Osteocyte (in vitro differentiated cells): Measurements from ENCODE around the gene CKB. TPM values are rescaled to one million over a fixed set of nuclear protein-coding genes. Genes with fewer than 3 reads are reported as not detected.

ENCODE experiments used
- DNase-seq: peaks from one replicate; pipeline ENCODE4 v3.0.0; 2021; ENCODE audit warnings: mixed read lengths; ENCODE audit not compliant: unreplicated experiment; ENCODE audit errors: extremely low spot score
- H3K27ac Mint-ChIP-seq: one replicate; pipeline ENCODE4 v1.8.0; 2021; ENCODE audit warnings: mild to moderate bottlenecking, mixed read lengths; ENCODE audit not compliant: unreplicated experiment
- H3K27me3 Mint-ChIP-seq: one replicate; pipeline ENCODE4 v1.8.0; 2021; ENCODE audit warnings: mixed read lengths; ENCODE audit not compliant: unreplicated experiment
- H3K36me3 Mint-ChIP-seq: one replicate; pipeline ENCODE4 v1.8.0; 2021; ENCODE audit warnings: mixed read lengths; ENCODE audit not compliant: unreplicated experiment
- H3K4me1 Mint-ChIP-seq: one replicate; pipeline ENCODE4 v1.8.0; 2021; ENCODE audit warnings: mixed read lengths; ENCODE audit not compliant: unreplicated experiment
- H3K4me3 Mint-ChIP-seq: one replicate; pipeline ENCODE4 v1.8.0; 2021; ENCODE audit warnings: mild to moderate bottlenecking, moderate library complexity, mixed read lengths; ENCODE audit not compliant: unreplicated experiment
- H3K9me3 Mint-ChIP-seq: one replicate; pipeline ENCODE4 v1.8.0; 2021; ENCODE audit warnings: mixed read lengths; ENCODE audit not compliant: unreplicated experiment
- total RNA-seq: library from RNA; stranded (reverse); gene quantifications from 2 replicates; pipeline ENCODE4 v1.2.1, GENCODE V29; 2021
- TF ChIP-seq, protein P1 (sequence below): fragments of 200-600 bp; sonication (generic); IDR thresholded peaks from 2 replicates; pipeline ENCODE4 v1.5.0; 2021; ENCODE audit warnings: antibody characterized with exemption, mild to moderate bottlenecking, moderate library complexity

CKB gene
- total RNA-seq, 1 donor from 2014 or later, result 25.4 TPM

DNA sequence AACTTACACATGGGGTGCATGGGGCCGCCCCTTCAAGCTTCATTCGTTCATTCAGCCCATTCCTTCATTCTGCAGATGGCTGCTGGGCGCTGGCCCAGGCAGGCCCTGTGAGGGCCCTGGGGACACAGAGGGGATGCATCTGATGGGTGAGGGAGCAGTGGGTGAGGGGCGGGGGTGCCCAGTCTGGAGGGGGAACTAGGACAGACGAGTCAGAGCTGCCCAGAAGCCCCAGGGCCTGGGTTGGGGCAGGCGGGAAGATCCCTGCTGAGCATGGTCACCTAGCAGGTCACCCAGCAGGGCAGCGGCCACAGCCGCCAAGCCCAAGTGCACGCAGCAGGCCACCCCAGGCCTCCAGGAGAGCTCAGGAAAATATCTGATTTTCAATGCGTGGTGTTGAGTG lies 20.5 kb upstream of the CKB start:
- Mint-ChIP-seq H3K4me3 (no peak overlapping the region), H3K27me3 (no peaks in the 10 kb centered on the region), H3K9me3 (no peaks in the 10 kb centered on the region), H3K36me3 (no peaks in the 10 kb centered on the region), H3K4me1 (peaks cover 39% of the 10 kb centered on the region), H3K27ac (no peak overlapping the region)
- no peak for DNase-seq
- TF ChIP-seq, protein P1, sequence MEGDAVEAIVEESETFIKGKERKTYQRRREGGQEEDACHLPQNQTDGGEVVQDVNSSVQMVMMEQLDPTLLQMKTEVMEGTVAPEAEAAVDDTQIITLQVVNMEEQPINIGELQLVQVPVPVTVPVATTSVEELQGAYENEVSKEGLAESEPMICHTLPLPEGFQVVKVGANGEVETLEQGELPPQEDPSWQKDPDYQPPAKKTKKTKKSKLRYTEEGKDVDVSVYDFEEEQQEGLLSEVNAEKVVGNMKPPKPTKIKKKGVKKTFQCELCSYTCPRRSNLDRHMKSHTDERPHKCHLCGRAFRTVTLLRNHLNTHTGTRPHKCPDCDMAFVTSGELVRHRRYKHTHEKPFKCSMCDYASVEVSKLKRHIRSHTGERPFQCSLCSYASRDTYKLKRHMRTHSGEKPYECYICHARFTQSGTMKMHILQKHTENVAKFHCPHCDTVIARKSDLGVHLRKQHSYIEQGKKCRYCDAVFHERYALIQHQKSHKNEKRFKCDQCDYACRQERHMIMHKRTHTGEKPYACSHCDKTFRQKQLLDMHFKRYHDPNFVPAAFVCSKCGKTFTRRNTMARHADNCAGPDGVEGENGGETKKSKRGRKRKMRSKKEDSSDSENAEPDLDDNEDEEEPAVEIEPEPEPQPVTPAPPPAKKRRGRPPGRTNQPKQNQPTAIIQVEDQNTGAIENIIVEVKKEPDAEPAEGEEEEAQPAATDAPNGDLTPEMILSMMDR, result no peak

DNA sequence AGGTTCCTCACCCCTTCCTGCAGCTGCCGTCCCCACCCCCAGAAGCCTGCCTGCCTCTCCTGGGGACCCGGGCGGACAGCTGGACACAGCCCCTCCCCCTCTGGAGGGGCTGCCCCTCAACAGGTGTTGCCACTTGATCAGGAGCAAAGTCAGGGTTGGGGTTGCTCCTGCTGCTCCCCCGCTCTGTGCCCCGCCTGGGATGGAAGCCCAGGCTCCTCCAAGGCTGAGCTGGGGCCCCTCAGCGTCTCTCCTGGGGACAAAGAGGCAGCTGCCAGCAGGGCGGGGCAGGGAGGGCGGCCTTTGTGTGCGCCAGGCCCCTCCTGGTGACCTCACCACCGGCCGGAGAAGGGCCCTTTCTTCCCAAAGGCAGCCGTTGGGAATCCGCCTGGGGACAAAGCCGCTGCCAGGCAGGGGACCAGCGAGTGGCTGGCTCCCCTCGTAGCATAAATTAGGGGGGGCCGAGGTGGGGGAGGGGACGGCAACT lies 20.0 kb upstream of the CKB start:
- H3K27ac Mint-ChIP-seq, result no peak overlapping the region
- H3K36me3 Mint-ChIP-seq, result no peaks in the 10 kb centered on the region
- no peaks in the 10 kb centered on the region for H3K9me3 Mint-ChIP-seq
- TF ChIP-seq, protein P1, result no peak
- no peak overlapping the region for H3K4me3 Mint-ChIP-seq
- H3K4me1 Mint-ChIP-seq, result peaks cover 39% of the 10 kb centered on the region
- DNase-seq, result no peak
- H3K27me3 Mint-ChIP-seq, result no peaks in the 10 kb centered on the region

DNA sequence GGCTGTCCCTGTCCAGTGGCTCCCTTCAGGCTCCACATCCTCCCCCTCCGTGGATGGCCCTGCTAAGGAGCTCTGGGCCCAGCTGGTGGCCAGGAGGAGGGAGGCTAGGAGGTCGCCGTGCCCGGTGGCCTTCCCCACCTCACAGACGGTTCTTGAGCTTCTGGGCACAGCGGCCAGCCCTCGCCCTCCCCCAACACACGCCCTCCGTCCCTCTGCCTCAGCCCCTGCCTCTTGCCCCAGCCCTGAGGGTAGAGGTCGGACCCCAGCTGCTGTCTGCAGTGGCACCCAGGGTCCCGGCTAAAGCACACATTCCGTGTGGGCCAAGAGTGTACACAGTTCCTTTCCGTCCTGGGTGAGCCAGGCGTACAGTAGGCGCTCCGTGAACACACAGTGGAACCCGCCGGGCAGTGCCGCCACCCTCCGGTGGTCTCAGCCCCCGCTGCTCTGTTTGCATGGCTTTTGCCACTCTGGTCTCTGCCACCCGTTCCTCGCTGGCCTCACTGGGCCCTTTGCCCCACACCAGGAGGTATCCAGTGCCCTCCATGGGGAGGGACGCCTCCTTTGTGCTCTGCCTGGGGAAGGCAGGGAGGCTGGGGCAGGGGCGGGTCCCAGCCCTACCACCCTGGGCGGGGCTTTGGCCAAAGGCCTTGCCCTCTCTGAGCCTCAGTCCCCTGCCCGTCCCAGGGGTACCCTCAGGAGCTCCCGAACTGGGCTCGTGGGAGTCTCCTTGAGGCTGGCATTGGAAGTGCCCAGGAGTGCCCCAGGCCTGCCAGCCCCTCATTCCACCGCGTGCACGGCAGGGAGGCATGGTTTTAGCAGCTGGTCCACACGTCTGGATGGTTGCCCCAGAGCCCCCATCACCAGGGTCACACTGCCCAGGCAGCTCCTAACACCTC lies 19.3 kb upstream of the CKB start:
- H3K36me3 Mint-ChIP-seq, result no peaks in the 10 kb centered on the region
- H3K4me3 Mint-ChIP-seq, result no peak overlapping the region
- no peaks in the 10 kb centered on the region for H3K27me3 Mint-ChIP-seq
- H3K9me3 Mint-ChIP-seq, result no peaks in the 10 kb centered on the region
- TF ChIP-seq, protein P1, result no peak
- peaks cover 43% of the 10 kb centered on the region for H3K4me1 Mint-ChIP-seq
- H3K27ac Mint-ChIP-seq, result peak overlapping the region; percentile 89
- DNase-seq, result no peak

DNA sequence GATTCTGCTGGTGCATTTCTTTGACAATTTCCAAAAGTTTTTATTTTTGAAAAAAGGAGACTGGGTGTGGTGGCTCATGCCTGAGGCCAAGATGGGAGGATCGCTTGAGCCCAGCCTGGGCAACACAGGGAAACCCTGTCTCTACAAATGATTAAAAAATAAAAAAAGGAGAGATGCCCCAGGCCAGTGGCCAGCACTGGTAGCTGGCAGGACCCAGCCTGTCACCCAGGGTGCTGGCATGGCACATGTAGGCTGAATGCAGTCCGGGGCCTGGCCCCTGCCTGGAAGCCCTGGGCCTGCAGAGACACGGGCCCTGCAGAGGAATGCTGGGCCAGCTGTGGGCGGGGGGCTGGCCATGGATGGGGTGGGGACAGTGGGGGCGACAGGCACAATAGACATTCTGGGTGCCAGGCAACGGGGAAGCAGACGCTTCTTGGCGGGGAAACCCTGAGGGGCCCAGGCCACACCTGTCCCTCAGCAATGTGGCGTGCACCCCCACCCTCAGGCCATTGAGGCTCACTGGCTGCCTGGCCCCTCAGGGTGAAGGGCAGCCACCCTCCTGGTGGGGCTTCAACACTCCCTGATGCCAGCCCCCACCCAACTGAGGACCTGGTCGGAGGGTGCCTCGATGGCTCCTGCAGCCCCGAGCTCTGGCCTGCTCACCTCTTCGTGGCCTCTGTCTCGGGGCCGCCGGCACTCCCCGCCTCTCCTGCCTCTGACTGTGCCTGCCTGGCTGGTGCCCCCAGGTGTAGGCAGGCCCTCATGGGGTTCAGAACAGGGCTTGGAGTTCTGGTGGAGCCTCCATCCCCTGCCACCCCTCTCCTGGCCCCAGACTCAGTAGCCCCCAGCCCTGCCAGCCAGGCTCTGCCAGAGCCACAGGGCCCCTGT lies 18.4 kb upstream of the CKB start:
- TF ChIP-seq, protein P1, result no peak
- Mint-ChIP-seq H3K4me3 (peak overlapping the region; percentile 38), H3K36me3 (no peaks in the 10 kb centered on the region), H3K27me3 (no peaks in the 10 kb centered on the region), H3K4me1 (peaks cover 44% of the 10 kb centered on the region), H3K27ac (peak overlapping the region; percentile 89), H3K9me3 (no peaks in the 10 kb centered on the region)
- no peak for DNase-seq
